Measurements from ENCODE around the gene KIF23. TPM values are rescaled to one million over a fixed set of nuclear protein-coding genes. Genes with fewer than 3 reads are reported as not detected.
"Not testable (repeated sequence)": the region's sequence is repeated elsewhere in the genome, so short reads cannot be mapped to it uniquely, and the experiment has no call there.

Gene KIF23
- total RNA-seq, 4 donors from 2014 or later = 0.47 to 0.81 TPM; not detected in 2

GRCh38 chr15:69443032-69443611, 29.0 kb downstream of the KIF23 start:
- Histone ChIP-seq H3K4me1 (no peaks in the 10 kb centered on the region), H3K27me3 (no peaks in the 10 kb centered on the region), H3K9me3 (no peaks in the 10 kb centered on the region), H3K4me3 (no peak overlapping the region), H3K27ac (no peak overlapping the region), H3K36me3 (no peaks in the 10 kb centered on the region)
- ATAC-seq = no peak
- DNase-seq = no peak
- no peak for TF ChIP-seq CTCF (IDR thresholded peaks at IDR 0.05 in 4 of 5, conservative IDR thresholded peaks at IDR 0.05 in 1 of 5)
- TF ChIP-seq POLR2A (IDR thresholded peaks at IDR 0.05) = no peak
- intact Hi-C loops (cut with DNase I; ENCODE audit: low total_unique reads) = no loop called here
- in situ Hi-C loops (cut with MboI; ENCODE audit: low sequenced_read_pairs in 4 of 4) = no loop called here

- no peak overlapping the region for H3K27ac ChIP-seq
- DNase-seq = no peak
- H3K9me3 ChIP-seq = no peaks in the 10 kb centered on the region
- no peaks in the 10 kb centered on the region for H3K4me1 ChIP-seq
- H3K4me3 ChIP-seq = no peak overlapping the region
- no peaks in the 10 kb centered on the region for H3K27me3 ChIP-seq
- H3K36me3 ChIP-seq = no peaks in the 10 kb centered on the region
- in situ Hi-C loops (cut with MboI; ENCODE audit: low sequenced_read_pairs in 4 of 4) = no loop called here
- intact Hi-C loops (cut with DNase I; ENCODE audit: low total_unique reads) = no loop called here
- TF ChIP-seq CTCF (IDR thresholded peaks at IDR 0.05 in 4 of 5, conservative IDR thresholded peaks at IDR 0.05 in 1 of 5) (no peak), POLR2A (IDR thresholded peaks at IDR 0.05) (no peak)
- ATAC-seq = no peak
Observed at GRCh38 chr15:69444686-69445085, 30.5 kb downstream of the KIF23 start.

GRCh38 chr15:69446953-69447352, 32.8 kb downstream of the KIF23 start:
- in situ Hi-C loops (cut with MboI; ENCODE audit: low sequenced_read_pairs in 4 of 4) = no loop called here
- intact Hi-C loops (cut with DNase I; ENCODE audit: low total_unique reads) = no loop called here
- Histone ChIP-seq H3K9me3 (no peaks in the 10 kb centered on the region), H3K27me3 (no peaks in the 10 kb centered on the region), H3K4me1 (peaks cover 2 to 5% of the 10 kb centered on the region in 2 donors), H3K27ac (no peak overlapping the region), H3K36me3 (no peaks in the 10 kb centered on the region), H3K4me3 (no peak overlapping the region)
- DNase-seq (no peak), ATAC-seq (no peak)
- TF ChIP-seq POLR2A (IDR thresholded peaks at IDR 0.05) (no peak), CTCF (IDR thresholded peaks at IDR 0.05 in 4 of 5, conservative IDR thresholded peaks at IDR 0.05 in 1 of 5) (no peak)

- intact Hi-C loops (cut with DNase I; ENCODE audit: low total_unique reads) = loop anchor here (5.0 to 10.0 kb wide), 3 partner anchors 342 to 1175 kb away; partner anchors contain the start of gene FEM1B
- in situ Hi-C loops (cut with MboI; ENCODE audit: low sequenced_read_pairs in 4 of 4); H3K4me3 ChIP-seq: not testable (repeated sequence)
Observed at GRCh38 chr15:69450221-69450620, 36.1 kb downstream of the KIF23 start.

GRCh38 chr15:69450968-69451695, 37.0 kb downstream of the KIF23 start:
- DNase-seq = no peak
- Histone ChIP-seq H3K4me1 (peaks cover 26 to 32% of the 10 kb centered on the region in 2 donors), H3K9me3 (no peaks in the 10 kb centered on the region), H3K4me3 (no peak overlapping the region), H3K36me3 (peaks cover 0 to 24% of the 10 kb centered on the region in 2 donors), H3K27me3 (no peaks in the 10 kb centered on the region), H3K27ac (peak overlapping the region in 2 of 4 donors; percentile 97 to 99)
- TF ChIP-seq POLR2A (IDR thresholded peaks at IDR 0.05) = no peak
- no peak for TF ChIP-seq CTCF (IDR thresholded peaks at IDR 0.05 in 4 of 5, conservative IDR thresholded peaks at IDR 0.05 in 1 of 5)
- in situ Hi-C loops (cut with MboI; ENCODE audit: low sequenced_read_pairs in 4 of 4) = no loop called here
- intact Hi-C loops (cut with DNase I; ENCODE audit: low total_unique reads) = loop anchor here (5.0 to 10.0 kb wide), 3 partner anchors 341 to 1176 kb away; partner anchors contain the start of gene FEM1B
- no peak for ATAC-seq

More at GRCh38 chr15:69450221-69450620, 36.1 kb downstream of the KIF23 start:
- not testable (repeated sequence) for H3K27ac ChIP-seq, H3K9me3 ChIP-seq, DNase-seq, ATAC-seq, H3K27me3 ChIP-seq
- peaks cover 0 to 15% of the 10 kb centered on the region in 2 donors for H3K36me3 ChIP-seq
- peaks cover 17 to 25% of the 10 kb centered on the region in 2 donors for H3K4me1 ChIP-seq

Measured in gastrocnemius medialis (tissue), 4 donors.